GM19467 (cell line): ENCODE measurements around the gene ELL2.
"Not testable (repeated sequence)": the region's sequence is repeated elsewhere in the genome, so short reads cannot be mapped to it uniquely, and the experiment has no call there.

Experiments used
- ATAC-seq: cut with Tn5 transposase; IDR thresholded peaks from one replicate; pipeline ENCODE4 v1.9.1; 2021; ENCODE audit warnings: mild to moderate bottlenecking, moderate library complexity; ENCODE audit not compliant: unreplicated experiment

ELL2 gene

GRCh38 chr5:95841914-95842812 is 119.5 kb downstream of the ELL2 start:
- ATAC-seq: no peak

- no peak for ATAC-seq
Observed at GRCh38 chr5:95840956-95841705, 120.5 kb downstream of the ELL2 start.

- ATAC-seq: no peak
Observed at GRCh38 chr5:95839658-95840057, 122.0 kb downstream of the ELL2 start.

- ATAC-seq: no peak
Observed at GRCh38 chr5:95838556-95838955, 123.1 kb downstream of the ELL2 start.

- no peak for ATAC-seq
Observed at GRCh38 chr5:95838001-95838520, 123.6 kb downstream of the ELL2 start.

GRCh38 chr5:95837492-95837891 is 124.2 kb downstream of the ELL2 start:
- no peak for ATAC-seq

- not testable (repeated sequence) for ATAC-seq
Observed at GRCh38 chr5:95836971-95837370, 124.7 kb downstream of the ELL2 start.

GRCh38 chr5:95836544-95836943 is 125.1 kb downstream of the ELL2 start:
- ATAC-seq: no peak

- no peak for ATAC-seq
Observed at GRCh38 chr5:95835682-95836385, 125.8 kb downstream of the ELL2 start.
